T-helper 1 cell (primary cell): ENCODE results near the gene CRB1.

Source experiments
- DNase-seq, 5 donors: peaks; one replicate each; pipeline ENCODE4 v3.0.0-alpha.2; 2012 to 2020
- total RNA-seq, 4 donors: gene quantifications; one replicate each; lab custom pipeline; 2026; lab: John Stamatoyannopoulos, UW

Gene CRB1
- total RNA-seq, result 0 to 0.15 (median 0.14) reads per million in 4 donors

DNA sequence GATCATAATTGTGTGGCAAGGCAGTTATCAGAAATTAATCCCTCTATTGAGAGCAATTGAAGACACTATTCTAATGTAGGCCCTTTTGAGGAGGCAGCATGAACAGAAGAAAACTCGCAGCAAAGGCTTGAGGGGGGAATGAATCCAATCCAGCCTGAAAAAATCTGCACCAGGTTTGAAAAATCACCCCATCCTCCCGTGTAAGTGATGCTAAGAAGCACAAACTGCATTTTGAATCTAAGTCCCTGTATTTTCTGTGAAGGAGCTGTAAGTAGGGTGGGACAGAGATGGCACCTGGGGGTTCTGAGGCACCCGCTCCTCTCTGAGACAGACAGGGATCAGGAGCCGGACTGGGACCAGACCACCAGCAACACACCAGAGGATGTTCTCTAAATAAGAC is at the start of gene CRB1:
TSS of gene CRB1 (plus strand) at position 241 of the 400 bp plus-strand sequence. CDS start 161 bp downstream, outside the sequence.
- DNase-seq, result no peak

DNA sequence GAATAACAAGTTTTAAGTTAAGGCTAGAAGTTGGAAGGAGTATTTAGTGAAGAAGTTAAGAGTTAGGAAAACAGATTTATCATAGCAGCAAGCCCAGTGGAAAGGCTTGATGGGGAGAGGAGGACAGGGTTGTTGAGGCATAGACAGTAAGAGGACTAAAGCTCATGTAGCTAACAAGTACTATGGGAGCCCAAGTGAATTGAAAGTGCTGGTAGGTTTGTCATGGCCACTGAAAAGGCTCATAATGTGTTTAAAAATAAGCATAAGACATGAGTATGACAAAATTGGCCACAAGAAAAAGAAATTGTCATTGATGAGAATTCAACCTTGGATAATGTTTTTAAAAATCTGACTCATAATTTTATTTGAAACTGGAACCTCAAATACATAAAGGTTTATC is 49.2 kb upstream of the CRB1 start:
- no peak for DNase-seq

GRCh38 chr1:197222025-197222685 is 45.9 kb upstream of the CRB1 start:
- DNase-seq, result no peak

DNA sequence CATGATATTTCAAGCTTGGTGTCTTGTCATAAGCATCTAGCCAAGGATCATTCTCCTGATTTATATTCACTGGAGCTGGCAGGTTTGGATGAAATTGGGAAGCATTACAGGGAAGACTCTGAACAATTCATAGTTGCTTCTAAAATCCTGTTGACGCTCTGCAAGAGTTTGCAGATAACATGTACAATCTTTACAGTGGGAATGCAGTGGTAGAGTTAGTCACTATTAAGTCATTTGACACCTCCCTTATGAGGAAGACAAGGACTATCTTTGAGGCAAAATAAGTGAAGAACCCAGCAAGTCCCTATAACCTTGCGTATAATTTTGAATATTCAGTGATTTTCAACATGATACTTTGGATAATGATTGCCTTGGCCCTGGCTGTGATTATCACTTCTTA is 45.3 kb upstream of the CRB1 start:
- no peak for DNase-seq

DNA sequence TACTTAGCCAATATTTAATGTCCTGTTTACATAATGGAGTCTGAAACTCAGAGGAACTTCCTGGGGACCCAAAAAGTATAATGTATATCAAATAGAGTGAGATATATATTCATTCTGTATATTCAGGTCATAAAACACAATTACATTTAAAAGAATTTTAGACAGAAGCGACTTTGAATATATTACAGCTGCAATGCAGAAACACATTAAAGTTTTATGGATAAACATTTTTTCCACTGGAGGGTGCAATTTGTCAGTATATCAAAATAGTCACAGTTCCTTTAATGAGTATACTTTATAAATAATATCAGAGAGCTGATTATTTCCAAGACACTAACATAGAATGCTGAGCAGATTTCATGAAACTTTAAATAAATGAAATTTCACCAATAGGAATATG is 43.9 kb upstream of the CRB1 start:
- DNase-seq, result no peak

DNA sequence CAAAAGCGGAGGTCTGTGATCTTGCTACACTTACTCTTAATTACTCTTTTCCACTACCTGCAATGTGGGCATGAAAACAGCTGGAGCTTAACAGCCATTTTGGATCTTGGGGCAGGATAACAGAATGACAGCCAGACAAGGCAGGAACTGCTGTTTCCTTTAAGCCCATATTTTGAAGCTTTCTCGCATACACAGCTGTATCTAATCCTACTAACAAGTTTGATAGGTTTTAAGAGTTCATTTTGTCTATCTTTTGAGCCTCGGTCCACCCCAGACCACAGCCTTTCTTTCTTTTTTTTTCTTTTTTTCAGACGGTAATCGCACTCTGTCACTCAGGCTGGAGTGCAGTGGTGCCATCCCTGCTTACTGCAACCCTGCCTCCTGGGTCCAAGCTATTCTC is 42.4 kb upstream of the CRB1 start:
- no peak for DNase-seq

DNA sequence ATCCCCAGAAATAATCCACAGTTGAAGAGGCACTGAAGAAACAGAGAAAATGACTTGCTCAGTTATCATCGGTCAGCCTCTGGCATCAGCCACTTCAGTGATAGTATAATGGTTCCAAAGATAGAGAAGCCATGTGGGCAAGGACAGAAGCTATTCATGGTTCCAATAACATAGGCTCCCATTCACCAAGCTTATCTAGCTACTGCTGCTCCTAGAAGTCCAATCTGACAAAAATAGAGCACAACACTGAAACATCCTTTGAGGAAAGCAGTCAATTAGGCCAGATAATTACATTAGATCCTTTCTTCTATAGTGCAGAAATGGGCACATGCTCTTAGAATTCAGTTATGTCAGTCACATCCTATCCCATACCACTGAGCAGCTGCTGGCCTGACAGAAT is 33.5 kb upstream of the CRB1 start:
- no peak for DNase-seq

- DNase-seq, result no peak
Measured at GRCh38 chr1:197235355-197235754, 32.7 kb upstream of the CRB1 start.

GRCh38 chr1:197247465-197247864 is 20.6 kb upstream of the CRB1 start:
- DNase-seq, result no peak

DNA sequence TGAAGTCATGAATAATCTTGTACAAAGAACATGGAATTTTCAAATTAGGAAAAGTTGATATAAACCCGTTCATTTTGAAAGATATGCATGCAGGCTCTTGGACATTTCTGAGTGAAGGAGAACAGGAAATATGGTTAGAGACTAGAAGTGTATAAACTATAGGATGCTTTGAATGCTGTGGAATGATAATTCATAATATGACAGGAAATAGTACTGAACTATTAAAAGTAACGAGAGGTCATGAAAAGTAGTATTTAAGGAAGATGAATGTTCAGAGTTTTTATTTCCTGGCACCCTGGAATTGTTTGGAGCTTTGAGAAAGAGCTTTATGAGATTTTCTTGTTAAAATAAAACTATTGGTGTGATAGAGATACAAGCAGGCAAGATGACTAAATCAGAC is 18.7 kb upstream of the CRB1 start:
- DNase-seq, result no peak

- no peak for DNase-seq
Measured at GRCh38 chr1:197250616-197251015, 17.4 kb upstream of the CRB1 start.

GRCh38 chr1:197252973-197253372 is 15.1 kb upstream of the CRB1 start:
- no peak for DNase-seq

- DNase-seq, result no peak
Measured at GRCh38 chr1:197254866-197255265, 13.2 kb upstream of the CRB1 start.

- no peak for DNase-seq
Measured at GRCh38 chr1:197264936-197265567, 3.0 kb upstream of the CRB1 start.

DNA sequence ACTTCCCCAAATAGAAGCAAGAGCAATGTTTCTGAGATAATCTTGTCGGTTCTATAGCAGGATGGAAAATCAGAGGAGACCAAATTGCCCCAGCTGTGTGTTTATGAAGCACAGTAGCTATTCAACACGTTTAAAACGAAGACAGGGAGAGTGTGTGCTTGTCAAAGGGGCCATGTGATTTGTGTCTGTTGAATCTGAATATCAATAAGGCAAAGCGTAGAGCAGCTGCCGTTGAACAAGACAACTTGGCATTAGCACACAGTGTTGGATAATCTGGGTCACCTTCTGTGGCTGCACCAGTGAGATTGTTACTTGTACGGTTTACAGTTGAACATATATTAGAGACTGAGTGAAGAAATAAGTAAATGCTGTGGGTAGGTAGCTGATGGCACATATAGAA is 1.0 kb downstream of the CRB1 start:
- DNase-seq, result no peak

DNA sequence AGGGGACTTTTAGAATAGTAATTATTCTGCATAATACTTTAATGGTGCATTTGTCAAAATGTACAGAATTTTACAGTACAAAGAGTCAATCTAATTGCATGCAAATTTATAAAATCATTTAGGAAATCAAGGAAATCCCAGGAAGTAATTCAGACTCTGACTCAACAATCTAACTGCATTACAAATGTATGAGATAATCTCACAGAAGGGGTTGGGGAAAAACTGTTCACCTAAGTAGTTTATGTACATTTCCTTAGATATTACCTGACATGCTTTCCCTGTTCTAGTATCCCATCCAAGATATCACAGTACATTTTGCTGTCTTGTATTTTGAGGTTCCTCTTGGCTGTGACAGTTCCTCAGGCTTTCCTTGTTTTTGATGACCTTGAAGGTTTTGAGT is 4.7 kb downstream of the CRB1 start:
- no peak for DNase-seq

DNA sequence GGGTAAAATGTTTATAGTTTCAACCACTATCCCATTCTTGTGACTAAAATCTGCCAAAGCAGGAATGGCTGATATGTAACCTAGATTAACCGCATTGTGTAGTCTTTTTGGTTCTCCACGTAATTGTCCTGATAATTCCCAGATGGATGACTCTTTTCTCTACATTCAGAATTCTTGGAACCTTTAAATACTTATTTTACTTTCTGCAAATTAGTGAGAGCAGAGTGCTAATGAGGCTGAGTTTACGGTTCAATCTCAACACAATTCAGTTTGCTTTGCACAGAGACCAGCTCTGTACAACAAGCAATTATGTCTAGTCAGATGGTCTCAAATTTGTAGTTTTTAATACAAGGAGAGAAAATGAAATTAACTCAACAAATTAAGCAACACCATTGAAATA is 9.1 kb downstream of the CRB1 start:
- no peak for DNase-seq

DNA sequence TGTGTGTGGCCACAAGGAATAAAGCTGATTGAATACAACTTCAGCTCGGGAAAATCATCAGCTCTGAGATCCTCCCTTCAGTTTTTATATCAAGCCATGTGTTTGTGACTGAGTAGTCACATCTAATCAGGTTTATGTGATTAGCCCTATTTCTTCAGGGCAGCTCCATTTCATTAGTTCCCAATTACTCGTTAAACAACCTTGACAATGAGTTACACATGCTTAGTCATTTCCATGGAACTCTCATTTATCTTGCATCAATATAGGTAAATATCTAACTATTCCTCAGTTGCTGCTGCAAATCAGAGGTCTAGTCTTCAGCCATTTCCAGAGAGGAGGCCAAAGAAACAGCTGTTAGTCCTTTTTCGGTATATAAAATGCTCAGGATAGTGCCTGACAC is 16.3 kb downstream of the CRB1 start:
- no peak for DNase-seq

DNA sequence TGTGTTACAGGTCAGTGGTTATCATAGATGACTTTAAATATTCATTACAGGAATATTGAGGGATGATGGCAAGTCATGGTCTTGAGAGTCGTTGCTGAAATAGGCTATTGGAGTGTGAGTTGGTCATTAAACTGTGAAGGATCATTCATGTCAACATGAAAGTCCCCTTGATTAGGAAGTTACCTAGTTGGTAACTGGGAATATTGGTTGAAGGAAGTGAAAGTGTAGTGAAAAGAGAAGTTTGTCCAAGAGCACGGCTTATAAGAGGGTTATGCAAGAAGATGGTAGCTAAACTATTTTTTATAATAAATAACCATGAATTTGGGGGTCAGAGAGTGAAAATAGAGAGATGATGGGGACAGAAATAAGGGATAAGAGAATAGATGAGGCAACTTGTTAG is 16.9 kb downstream of the CRB1 start:
- no peak for DNase-seq

- DNase-seq, result no peak
Measured at GRCh38 chr1:197285526-197286205, 17.6 kb downstream of the CRB1 start.

DNA sequence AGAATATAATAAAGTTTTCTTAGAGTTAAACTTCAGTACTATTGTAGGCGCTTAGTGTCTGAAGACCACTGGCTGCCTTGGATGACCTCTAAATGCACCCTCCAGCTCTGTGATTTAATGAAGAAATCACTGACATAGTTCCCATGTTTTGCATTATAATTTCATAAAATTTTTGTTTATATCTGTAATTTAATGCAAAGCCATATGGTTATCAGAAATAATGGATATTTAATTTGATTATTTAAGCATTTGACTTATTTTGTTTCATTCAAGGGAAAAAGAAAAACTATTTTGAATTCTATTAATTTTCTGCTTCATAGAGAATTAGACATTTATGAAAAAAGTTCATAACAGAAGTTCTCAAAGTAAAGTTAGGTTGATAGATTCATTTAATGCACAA is 18.6 kb downstream of the CRB1 start:
- no peak for DNase-seq

DNA sequence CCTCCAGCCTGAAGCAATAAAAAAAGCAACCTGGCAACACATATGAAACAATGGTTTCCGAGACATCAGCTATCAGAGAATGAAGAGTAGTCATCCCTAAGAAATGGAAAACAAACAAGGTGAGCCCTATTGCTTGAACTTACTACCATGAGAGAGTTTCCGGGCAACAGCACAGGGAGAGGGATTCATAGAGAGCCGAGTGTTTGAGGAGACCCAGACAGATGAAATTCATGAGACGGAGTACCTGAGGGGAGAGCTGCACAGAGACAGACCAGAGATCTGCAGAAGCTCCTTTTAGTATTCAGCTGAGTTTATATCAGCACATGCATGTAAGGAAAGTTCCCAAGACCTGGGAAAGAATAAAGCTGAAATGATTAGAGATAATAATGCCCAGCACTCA is 19.8 kb downstream of the CRB1 start:
- DNase-seq, result no peak

DNA sequence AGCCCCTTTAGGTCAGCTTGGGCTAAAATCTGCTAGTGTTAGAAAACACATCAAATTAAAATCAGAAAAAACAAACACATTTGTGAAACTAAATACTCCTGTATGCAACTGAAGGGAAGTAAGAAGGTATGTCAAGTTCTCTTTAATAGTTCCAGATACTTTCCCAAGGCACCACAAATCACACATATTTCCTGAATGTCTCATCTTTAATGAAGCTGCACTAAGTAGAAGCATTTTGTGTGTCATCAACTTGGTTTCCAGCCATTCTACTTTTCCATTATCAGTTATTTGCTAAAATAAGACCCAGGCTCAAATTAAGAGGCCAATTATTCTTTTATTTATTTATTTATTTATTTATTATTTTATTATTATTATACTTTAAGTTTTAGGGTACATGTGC is 34.7 kb downstream of the CRB1 start:
- no peak for DNase-seq

DNA sequence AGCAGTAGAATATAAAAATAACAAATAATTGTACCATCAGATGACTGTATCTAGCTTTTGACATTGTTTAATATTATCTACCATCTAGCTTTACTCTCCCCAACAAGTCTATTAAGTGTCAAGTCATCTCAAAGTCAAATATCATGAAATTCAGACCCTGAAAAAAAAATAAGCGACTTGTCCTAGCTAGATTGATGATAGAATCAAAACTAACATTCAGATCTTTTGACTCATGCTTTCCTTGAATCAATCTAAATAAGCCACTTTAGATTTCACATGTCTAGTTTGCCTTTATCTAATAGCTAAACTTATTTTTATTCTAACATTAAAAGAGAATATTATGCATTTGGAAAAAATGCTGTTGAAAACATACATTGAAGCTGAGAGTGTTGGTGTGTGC is 35.4 kb downstream of the CRB1 start:
- no peak for DNase-seq
